SKM-1 (cell line): ENCODE results near the gene PPARA.

Experiments
- DNase-seq: peaks from one replicate; lab custom pipeline; 2025; ENCODE audit not compliant: unreplicated experiment; lab: John Stamatoyannopoulos, UW

PPARA gene

DNA sequence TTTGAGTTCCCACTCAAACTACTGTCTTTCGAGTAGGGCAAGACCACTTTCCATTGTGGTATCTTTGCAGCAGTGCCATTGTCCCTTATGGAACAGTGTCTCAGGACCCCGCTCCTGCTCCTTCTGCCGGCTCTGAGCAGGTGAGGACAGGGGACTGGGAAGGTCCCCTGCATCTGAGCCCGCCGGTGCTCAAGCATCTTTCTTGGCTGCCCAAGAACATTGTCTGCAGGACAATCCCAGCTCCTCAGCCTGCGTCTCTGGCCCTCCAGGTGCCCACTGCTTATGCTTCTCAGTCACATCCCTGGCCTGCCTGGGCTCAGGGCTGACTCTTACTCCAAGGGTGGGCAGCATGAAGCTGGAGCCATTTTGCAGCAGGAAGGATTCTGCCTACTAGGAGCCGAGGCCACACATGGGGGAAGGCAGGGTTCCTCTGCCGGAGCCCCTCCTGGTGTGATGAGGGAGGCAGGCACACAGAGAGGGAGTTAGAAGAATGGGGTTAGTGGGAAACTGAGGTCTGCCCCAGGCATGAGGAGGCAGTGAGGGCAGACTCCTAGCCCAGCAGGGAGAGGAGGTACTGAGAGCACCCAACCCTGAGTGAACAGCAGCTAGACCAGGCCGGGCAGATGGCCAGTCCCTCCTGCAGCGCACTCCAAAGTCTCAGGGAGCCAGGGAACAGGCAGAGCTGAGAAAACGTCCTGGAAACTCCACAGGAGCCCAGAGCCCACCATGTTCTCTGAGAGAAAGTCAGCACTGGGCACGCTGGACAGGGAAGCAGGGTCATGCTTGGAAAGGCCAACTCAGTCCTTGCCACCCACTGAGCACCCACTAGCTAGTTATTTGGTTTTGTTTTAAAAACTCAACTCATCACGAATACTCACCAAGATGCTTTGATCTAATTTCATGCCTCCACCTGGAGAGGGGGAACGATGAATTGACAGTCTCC lies 7.5 kb upstream of the PPARA start:
- no peak for DNase-seq

DNA sequence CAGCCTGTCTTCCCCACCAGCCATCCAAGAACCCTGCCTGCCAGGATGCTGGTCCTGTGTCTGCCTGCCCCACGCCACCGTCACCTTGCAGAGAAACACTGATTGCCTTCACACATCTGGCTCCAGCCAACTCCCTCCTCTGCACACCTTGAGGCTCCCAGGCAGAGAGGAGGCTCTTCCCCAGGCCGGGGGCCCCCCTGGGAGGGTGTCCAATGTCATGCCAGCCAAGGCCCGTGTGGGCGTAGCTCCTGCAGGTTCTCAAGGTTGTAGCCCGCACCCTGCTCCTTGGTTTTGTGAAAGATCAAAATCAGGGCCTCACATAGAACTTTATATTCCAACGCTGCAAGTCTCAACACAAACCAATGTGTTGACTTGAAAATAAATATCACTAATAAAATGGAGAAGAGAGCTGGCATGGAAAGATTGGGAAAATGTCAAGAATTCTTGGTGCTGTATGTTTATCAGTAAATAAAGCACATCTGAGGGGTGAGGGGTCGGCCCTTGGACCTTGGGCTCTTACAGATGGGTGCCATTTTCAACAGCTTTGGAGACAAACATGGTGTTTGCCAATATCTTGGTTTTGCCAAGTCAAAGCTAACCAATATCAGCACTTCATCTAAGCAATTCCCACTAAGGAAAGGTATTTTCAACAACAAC lies 6.7 kb upstream of the PPARA start:
- no peak for DNase-seq

- DNase-seq = no peak
Measured at GRCh38 chr22:46145361-46145851, 4.9 kb upstream of the PPARA start.

- DNase-seq = no peak
Measured at GRCh38 chr22:46145896-46146295, 4.4 kb upstream of the PPARA start.

DNA sequence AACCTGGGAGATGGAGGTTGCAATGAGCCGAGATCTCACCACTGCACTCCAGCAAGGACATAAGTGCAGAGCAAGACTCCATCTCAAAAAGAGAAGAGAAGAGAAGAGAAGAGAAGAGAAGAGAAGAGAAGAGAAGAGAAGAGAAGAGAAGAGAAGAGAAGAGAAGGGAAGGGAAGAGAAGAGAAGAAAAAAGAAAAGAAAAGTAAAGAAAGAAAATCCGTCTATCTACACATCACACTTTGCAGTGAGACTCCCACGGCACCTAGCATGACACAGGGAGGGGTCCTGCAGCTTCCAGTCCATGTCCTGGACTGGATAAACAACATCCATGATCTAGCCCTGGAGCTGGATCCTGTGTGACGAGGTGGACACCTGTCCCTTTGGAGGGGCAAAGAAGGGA lies 4.0 kb upstream of the PPARA start:
- DNase-seq = no peak

- no peak for DNase-seq
Measured at GRCh38 chr22:46147061-46147460, 3.3 kb upstream of the PPARA start.

DNA sequence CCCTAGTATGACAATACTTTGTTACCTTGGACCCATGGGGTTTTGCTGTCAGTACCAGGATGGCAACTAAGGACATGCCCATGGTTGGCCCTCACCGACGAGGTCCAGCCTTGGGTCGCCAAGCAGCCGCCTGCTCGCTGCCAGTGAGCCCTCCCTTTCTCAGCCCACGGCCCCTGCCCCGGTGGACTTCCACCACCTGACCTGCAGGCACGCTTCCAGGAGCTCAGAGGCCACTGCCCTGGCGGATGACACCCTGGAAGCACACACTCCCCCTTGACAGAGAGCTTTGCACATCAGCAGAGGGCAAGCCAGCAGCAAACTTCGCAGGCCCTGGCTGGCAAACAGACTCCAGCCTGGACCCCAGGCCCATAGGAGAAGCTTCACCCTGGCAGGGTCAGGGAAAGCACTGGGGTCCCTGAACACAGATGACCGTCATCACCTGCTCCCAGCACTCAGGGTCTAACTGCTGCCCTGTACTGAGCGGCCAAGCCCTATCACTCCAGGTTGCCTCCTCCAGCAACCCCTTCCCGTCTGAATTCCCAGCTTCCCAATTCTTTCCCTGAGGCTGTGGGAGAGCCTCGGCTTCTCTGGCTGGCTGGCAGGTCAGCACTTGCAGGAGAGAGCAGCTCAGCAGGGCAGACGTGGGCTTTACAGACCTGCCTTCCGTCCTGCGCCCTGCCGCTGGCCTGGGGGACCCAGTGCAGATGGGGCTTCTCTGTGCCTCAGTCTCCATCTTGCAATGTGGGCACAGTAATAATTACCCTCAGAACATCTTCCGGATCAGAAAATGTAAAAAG lies 2.7 kb upstream of the PPARA start:
- no peak for DNase-seq

- DNase-seq = no peak
Measured at GRCh38 chr22:46148336-46148735, 2.0 kb upstream of the PPARA start.

DNA sequence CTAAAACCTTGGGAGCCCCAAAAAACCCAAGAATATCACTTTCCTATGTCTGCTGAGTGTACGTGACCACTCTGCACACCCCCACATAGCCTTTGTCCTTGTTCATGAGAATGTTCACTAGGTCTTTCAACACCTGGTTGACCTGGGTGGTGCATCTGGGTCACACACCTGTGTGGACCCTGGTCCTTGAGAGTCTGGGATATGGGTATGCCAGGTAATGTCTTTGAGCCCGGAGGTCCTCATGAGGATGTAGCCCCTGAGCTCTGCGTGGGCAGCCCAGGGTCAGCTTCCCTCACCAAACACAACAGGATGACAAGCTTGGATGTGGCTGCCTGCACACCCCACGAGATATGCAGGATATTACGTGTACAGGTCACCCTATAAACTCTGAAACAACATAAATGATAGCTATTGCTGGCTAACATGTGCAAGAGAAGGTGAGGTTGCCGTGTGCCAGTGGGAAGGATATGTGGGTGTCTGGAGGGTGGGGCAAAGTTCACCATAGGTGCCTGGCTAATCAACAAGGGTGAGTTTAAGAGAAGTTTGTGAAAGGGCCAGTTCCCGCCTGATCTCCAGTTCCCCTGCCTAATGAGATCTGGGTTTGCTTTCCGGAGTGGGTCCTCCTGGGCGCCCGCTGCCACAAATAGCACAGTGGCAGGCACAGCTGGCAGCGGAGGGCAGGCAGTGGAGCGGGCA lies 1.4 kb upstream of the PPARA start:
- no peak for DNase-seq

DNA sequence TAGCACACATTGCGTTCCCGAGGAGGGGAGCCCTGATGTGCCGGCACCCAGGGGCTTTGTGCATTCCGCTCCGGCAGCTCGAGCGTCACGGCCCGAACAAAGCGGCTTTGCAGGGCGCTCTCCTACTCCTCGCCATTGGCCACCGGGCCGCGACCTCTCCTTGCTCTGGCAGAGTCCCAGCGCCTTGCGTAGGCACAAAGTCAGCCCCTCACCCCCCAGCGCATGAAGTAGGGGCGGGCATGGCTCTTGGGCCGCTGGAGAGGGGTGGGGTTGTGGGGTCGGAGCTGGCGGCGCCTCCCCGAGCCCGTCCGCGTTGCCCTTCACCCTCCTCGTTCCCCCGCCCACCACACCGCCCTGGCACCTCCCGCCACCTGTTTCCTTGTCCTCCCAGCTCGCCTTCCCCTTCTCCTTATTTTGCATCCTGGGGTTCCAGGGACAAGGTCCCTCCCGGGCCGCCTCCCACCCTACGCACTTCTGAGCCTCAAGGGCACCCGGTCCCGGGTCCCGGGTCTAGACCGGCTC lies 753 bp upstream of the PPARA start:
- no peak for DNase-seq

DNA sequence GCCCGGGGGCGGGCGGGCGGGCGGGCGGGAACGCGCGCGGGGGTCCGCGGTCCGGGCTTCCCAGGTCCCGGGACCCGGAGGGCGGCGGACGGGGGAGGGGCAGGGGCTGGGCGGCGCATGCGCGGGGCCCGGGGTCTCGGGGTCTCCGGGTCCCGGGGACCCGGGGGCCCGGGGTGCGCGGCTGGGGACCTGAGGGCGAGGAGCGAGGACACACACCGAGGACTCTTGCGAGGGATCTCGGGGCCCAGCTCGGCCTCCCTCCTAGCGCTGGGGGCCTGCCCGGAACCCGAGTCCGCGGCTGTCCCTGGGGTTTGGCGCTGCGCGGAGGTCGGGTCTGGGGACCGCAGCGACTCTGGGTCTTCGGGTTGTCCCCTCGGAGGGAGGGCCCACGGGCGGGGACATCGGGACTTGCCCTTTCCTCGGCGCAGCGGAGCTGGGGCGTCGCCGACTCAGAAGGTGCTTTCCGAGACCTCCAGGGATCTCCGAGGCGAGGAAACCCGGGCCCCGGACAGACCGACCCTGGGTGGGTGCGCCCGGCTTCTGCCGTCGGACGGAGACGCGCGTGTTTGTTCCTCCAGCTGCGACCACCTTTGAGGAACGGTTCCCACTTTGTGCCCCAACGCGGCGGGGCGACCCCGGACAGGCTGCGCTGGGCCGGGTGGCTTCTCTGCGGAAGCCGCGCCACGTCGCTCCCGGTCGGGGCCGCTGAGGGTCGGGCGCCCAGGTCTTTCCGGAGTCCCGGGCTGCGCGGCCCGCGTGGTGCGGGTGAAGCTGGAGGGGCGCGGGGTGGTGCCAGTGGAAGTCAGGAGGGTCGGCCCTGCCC lies 540 bp downstream of the PPARA start:
- DNase-seq = no peak

GRCh38 chr22:46153930-46154329 lies 3.6 kb downstream of the PPARA start:
- DNase-seq = no peak

GRCh38 chr22:46156031-46156430 lies 5.7 kb downstream of the PPARA start:
- no peak for DNase-seq

- no peak for DNase-seq
Measured at GRCh38 chr22:46158283-46158682, 8.0 kb downstream of the PPARA start.

- DNase-seq = no peak
Measured at GRCh38 chr22:46159212-46159611, 8.9 kb downstream of the PPARA start.

DNA sequence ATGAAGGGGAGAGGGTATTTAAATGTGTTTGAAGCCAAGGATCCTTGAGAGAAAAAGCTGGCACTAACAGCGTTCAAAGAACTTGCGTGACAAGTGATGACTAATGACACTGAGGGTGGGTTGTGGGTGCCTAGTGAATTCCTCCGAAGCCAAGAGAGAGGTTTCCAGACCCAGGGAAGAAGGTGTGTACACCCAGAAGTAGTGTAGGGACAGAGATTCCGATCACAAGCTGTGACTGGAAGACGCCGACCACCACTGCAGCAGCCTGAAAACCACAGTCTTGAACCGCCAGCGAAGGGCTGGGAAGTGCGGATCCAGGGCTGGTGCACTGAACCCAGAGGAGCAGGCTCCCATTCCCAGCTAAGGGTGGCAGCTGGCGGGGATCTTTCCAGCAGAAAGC lies 9.5 kb downstream of the PPARA start:
- DNase-seq = no peak

GRCh38 chr22:46162285-46162684 lies 12.0 kb downstream of the PPARA start:
- no peak for DNase-seq

GRCh38 chr22:46162771-46163556 lies 12.6 kb downstream of the PPARA start:
- no peak for DNase-seq

- no peak for DNase-seq
Measured at GRCh38 chr22:46163557-46163888, 13.2 kb downstream of the PPARA start.
